ENCODE measurements around the gene DAZAP2.

DNA sequence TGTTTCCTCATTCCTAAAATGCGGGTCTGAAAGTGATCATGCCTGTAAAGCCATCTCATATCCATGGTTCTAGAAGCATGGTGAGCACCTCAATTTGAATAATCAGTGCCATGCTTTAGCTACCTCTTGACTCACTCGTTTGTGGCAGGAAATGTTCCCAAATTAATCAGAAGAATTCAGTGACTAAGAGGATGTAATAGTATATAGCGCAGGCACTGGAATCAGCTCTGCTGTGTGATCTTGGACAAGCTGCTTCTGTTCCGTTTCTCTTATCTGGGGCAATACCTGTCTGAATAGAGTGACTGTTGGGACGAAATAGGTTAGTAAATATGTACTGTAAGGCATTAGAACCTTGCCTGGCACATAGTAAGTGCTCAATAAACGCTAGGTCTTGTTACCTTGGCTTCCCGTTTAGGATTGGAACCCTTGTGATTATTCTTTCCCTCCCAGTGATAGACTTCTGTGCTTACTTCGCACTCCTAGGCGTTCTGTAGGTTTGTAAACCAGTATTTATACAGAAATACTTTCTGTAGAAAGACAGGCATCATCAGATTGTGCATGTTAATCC, 32.4 kb downstream of the DAZAP2 start:
- TF ChIP-seq EZH2phosphoT487 (IDR thresholded peaks at IDR 0.05; ENCODE audit: borderline replicate concordance, low read depth, low read length) (no peak), CTCF (conservative IDR thresholded peaks at IDR 0.05; ENCODE audit: low read length) (no peak)

Measured in OCI-LY7 (cell line).